ENCODE results near the gene CENPB.

The CENPB gene

GRCh38 chr20:3764659-3765058 lies 21.9 kb downstream of the CENPB start:
- peaks cover 0 to 4% of the 10 kb centered on the region in 2 donors for H3K36me3 ChIP-seq (ENCODE audit: control insufficient read depth in 2 of 2, insufficient read depth in 2 of 2, low read length in 2 of 2)
- H3K9me3 ChIP-seq (ENCODE audit: control insufficient read depth in 2 of 2, low read length in 2 of 2), result no peaks in the 10 kb centered on the region
- peak overlapping the region; percentile 97 for H3K27ac ChIP-seq (ENCODE audit: low read length)
- no peaks in the 10 kb centered on the region for H3K27me3 ChIP-seq (ENCODE audit: control insufficient read depth in 1 of 2, insufficient read depth in 2 of 2, low read length in 2 of 2)
- peak overlapping the region; percentile 28 to 62 for H3K9ac ChIP-seq (ENCODE audit: low read length in 2 of 2)
- peak overlapping the region; percentile 89 to 91 for H3K4me3 ChIP-seq (ENCODE audit: low read length in 2 of 2)
- peaks cover 82% of the 10 kb centered on the region for H3K4me1 ChIP-seq (ENCODE audit: control insufficient read depth, insufficient read depth, low read length)

GRCh38 chr20:3763671-3764601 lies 22.6 kb downstream of the CENPB start:
- peak overlapping the region; percentile 97 for H3K27ac ChIP-seq (ENCODE audit: low read length)
- H3K9me3 ChIP-seq (ENCODE audit: control insufficient read depth in 2 of 2, low read length in 2 of 2), result no peaks in the 10 kb centered on the region
- peak overlapping the region; percentile 89 to 91 for H3K4me3 ChIP-seq (ENCODE audit: low read length in 2 of 2)

DNA sequence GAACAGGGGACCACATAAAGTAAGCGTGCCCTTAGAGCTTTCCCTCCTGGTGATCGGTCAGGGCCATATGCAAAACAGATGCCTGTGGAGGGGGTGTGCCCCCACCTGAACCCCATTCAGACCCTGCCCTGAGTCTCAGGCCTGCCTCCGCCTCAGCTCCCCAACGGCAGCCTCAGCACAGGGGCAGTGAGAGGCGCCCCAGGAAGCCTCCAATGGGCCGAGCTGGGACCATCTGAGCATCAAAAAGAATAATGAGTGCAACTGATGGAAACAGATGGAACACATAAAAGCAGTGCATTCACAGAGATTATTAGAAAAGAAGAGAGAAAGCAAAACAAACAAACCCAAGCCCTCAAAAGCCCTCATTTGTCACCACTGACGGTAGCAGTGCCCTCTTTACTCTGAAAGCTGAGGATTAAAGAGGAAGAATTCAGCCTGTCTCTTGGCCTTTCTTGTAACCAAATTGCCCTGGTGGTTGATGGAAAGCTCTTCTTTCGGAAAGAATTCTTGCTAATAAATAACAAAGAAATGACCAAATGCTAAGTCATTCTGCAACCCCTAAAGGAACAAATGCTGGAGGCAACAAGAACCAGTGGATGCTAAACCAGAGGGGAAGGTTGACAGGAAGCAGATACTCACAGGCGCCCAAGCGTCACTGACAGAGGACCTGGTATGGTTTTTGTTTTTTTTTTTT lies 25.7 kb downstream of the CENPB start:
- Histone ChIP-seq H3K4me1 (ENCODE audit: control insufficient read depth, insufficient read depth, low read length) (peaks cover 64% of the 10 kb centered on the region), H3K9ac (ENCODE audit: low read length in 2 of 2) (peak overlapping the region in 1 of 2 donors; percentile 36), H3K9me3 (ENCODE audit: control insufficient read depth in 2 of 2, low read length in 2 of 2) (no peaks in the 10 kb centered on the region), H3K27me3 (ENCODE audit: control insufficient read depth in 1 of 2, insufficient read depth in 2 of 2, low read length in 2 of 2) (no peaks in the 10 kb centered on the region), H3K27ac (ENCODE audit: low read length) (peak overlapping the region; percentile 89), H3K36me3 (ENCODE audit: control insufficient read depth in 2 of 2, insufficient read depth in 2 of 2, low read length in 2 of 2) (peaks cover 21 to 23% of the 10 kb centered on the region in 2 donors), H3K4me3 (ENCODE audit: low read length in 2 of 2) (peak overlapping the region in 1 of 2 donors; percentile 1)

More at GRCh38 chr20:3763671-3764601, 22.6 kb downstream of the CENPB start:
- Histone ChIP-seq H3K27me3 (ENCODE audit: control insufficient read depth in 1 of 2, insufficient read depth in 2 of 2, low read length in 2 of 2) (no peaks in the 10 kb centered on the region), H3K9ac (ENCODE audit: low read length in 2 of 2) (peak overlapping the region; percentile 28 to 37), H3K4me1 (ENCODE audit: control insufficient read depth, insufficient read depth, low read length) (peaks cover 87% of the 10 kb centered on the region), H3K36me3 (ENCODE audit: control insufficient read depth in 2 of 2, insufficient read depth in 2 of 2, low read length in 2 of 2) (peaks cover 2 to 5% of the 10 kb centered on the region in 2 donors)

DNA sequence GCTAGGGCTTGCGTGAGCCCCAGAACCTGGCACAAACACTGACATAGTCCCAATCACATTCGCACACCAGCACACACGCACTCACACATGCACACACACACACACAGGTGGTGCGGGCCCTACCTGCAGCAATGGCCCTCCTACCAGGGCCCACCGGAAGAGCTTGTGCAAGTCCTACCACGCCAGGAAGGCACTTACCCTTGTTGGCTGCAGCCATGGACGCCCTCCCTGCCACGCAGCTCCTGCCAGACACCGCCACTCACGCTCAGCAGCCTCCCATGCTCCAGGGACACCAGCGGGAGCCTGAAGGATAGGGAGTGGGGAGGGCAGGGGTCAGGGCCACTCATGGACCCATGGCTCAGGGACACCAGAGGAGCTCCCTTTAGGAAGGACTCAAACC lies 26.7 kb downstream of the CENPB start:
- Histone ChIP-seq H3K36me3 (ENCODE audit: control insufficient read depth in 2 of 2, insufficient read depth in 2 of 2, low read length in 2 of 2) (peaks cover 28 to 29% of the 10 kb centered on the region in 2 donors), H3K9me3 (ENCODE audit: control insufficient read depth in 2 of 2, low read length in 2 of 2) (no peaks in the 10 kb centered on the region), H3K27me3 (ENCODE audit: control insufficient read depth in 1 of 2, insufficient read depth in 2 of 2, low read length in 2 of 2) (no peaks in the 10 kb centered on the region), H3K4me1 (ENCODE audit: control insufficient read depth, insufficient read depth, low read length) (peaks cover 54% of the 10 kb centered on the region), H3K9ac (ENCODE audit: low read length in 2 of 2) (peak overlapping the region in 1 of 2 donors; percentile 13), H3K4me3 (ENCODE audit: low read length in 2 of 2) (peak overlapping the region in 1 of 2 donors; percentile 15), H3K27ac (ENCODE audit: low read length) (peak overlapping the region; percentile 89)

GRCh38 chr20:3759316-3759823 lies 27.2 kb downstream of the CENPB start:
- peak overlapping the region in 1 of 2 donors; percentile 15 for H3K4me3 ChIP-seq (ENCODE audit: low read length in 2 of 2)
- H3K9ac ChIP-seq (ENCODE audit: low read length in 2 of 2), result peak overlapping the region in 1 of 2 donors; percentile 51
- peaks cover 30 to 31% of the 10 kb centered on the region in 2 donors for H3K36me3 ChIP-seq (ENCODE audit: control insufficient read depth in 2 of 2, insufficient read depth in 2 of 2, low read length in 2 of 2)
- no peaks in the 10 kb centered on the region for H3K9me3 ChIP-seq (ENCODE audit: control insufficient read depth in 2 of 2, low read length in 2 of 2)
- peak overlapping the region; percentile 89 for H3K27ac ChIP-seq (ENCODE audit: low read length)
- no peaks in the 10 kb centered on the region for H3K27me3 ChIP-seq (ENCODE audit: control insufficient read depth in 1 of 2, insufficient read depth in 2 of 2, low read length in 2 of 2)
- peaks cover 49% of the 10 kb centered on the region for H3K4me1 ChIP-seq (ENCODE audit: control insufficient read depth, insufficient read depth, low read length)

GRCh38 chr20:3758566-3758965 lies 28.0 kb downstream of the CENPB start:
- Histone ChIP-seq H3K27ac (ENCODE audit: low read length) (peak overlapping the region; percentile 89), H3K9ac (ENCODE audit: low read length in 2 of 2) (peak overlapping the region in 1 of 2 donors; percentile 51), H3K9me3 (ENCODE audit: control insufficient read depth in 2 of 2, low read length in 2 of 2) (no peaks in the 10 kb centered on the region), H3K27me3 (ENCODE audit: control insufficient read depth in 1 of 2, insufficient read depth in 2 of 2, low read length in 2 of 2) (no peaks in the 10 kb centered on the region), H3K4me1 (ENCODE audit: control insufficient read depth, insufficient read depth, low read length) (peaks cover 44% of the 10 kb centered on the region), H3K36me3 (ENCODE audit: control insufficient read depth in 2 of 2, insufficient read depth in 2 of 2, low read length in 2 of 2) (peaks cover 31 to 32% of the 10 kb centered on the region in 2 donors), H3K4me3 (ENCODE audit: low read length in 2 of 2) (no peak overlapping the region)

DNA sequence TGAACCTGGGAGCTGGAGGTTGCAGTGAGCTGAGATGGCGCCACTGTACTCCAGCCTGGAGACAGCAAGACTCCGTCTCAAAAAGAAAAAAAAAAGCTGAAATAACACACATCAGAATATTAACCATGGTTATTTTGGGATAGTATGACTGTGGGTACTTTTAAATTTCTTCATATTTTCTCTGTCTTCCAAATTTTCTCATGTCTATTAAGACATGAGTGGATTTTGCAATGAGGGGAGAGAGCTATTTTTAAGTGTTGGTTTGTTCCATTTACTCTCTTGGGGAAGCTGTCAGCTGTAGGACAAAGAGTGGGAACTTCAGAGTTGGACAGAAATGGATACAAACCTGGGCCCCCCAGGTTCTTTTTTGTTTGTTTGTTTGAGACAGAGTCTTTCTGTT lies 29.3 kb downstream of the CENPB start:
- H3K9ac ChIP-seq (ENCODE audit: low read length in 2 of 2), result no peak overlapping the region

GRCh38 chr20:3755814-3756480 lies 30.6 kb downstream of the CENPB start:
- Histone ChIP-seq H3K27me3 (ENCODE audit: control insufficient read depth in 1 of 2, insufficient read depth in 2 of 2, low read length in 2 of 2) (no peaks in the 10 kb centered on the region), H3K36me3 (ENCODE audit: control insufficient read depth in 2 of 2, insufficient read depth in 2 of 2, low read length in 2 of 2) (peaks cover 35 to 36% of the 10 kb centered on the region in 2 donors), H3K9me3 (ENCODE audit: control insufficient read depth in 2 of 2, low read length in 2 of 2) (no peaks in the 10 kb centered on the region), H3K4me3 (ENCODE audit: low read length in 2 of 2) (no peak overlapping the region), H3K9ac (ENCODE audit: low read length in 2 of 2) (no peak overlapping the region), H3K27ac (ENCODE audit: low read length) (no peak overlapping the region), H3K4me1 (ENCODE audit: control insufficient read depth, insufficient read depth, low read length) (peaks cover 38% of the 10 kb centered on the region)

More for the DNA sequence above, 29.3 kb downstream of the CENPB start:
- Histone ChIP-seq H3K27ac (ENCODE audit: low read length) (no peak overlapping the region), H3K36me3 (ENCODE audit: control insufficient read depth in 2 of 2, insufficient read depth in 2 of 2, low read length in 2 of 2) (peaks cover 32 to 33% of the 10 kb centered on the region in 2 donors), H3K27me3 (ENCODE audit: control insufficient read depth in 1 of 2, insufficient read depth in 2 of 2, low read length in 2 of 2) (no peaks in the 10 kb centered on the region), H3K9me3 (ENCODE audit: control insufficient read depth in 2 of 2, low read length in 2 of 2) (no peaks in the 10 kb centered on the region), H3K4me1 (ENCODE audit: control insufficient read depth, insufficient read depth, low read length) (peaks cover 50% of the 10 kb centered on the region), H3K4me3 (ENCODE audit: low read length in 2 of 2) (no peak overlapping the region)

- H3K4me3 ChIP-seq (ENCODE audit: low read length in 2 of 2), result no peak overlapping the region
- H3K27ac ChIP-seq (ENCODE audit: low read length), result no peak overlapping the region
- H3K9ac ChIP-seq (ENCODE audit: low read length in 2 of 2), result no peak overlapping the region
- no peaks in the 10 kb centered on the region for H3K27me3 ChIP-seq (ENCODE audit: control insufficient read depth in 1 of 2, insufficient read depth in 2 of 2, low read length in 2 of 2)
- H3K4me1 ChIP-seq (ENCODE audit: control insufficient read depth, insufficient read depth, low read length), result peaks cover 31% of the 10 kb centered on the region
- H3K36me3 ChIP-seq (ENCODE audit: control insufficient read depth in 2 of 2, insufficient read depth in 2 of 2, low read length in 2 of 2), result peaks cover 38 to 41% of the 10 kb centered on the region in 2 donors
- no peaks in the 10 kb centered on the region for H3K9me3 ChIP-seq (ENCODE audit: control insufficient read depth in 2 of 2, low read length in 2 of 2)
Measured at GRCh38 chr20:3755269-3755668, 31.3 kb downstream of the CENPB start.

DNA sequence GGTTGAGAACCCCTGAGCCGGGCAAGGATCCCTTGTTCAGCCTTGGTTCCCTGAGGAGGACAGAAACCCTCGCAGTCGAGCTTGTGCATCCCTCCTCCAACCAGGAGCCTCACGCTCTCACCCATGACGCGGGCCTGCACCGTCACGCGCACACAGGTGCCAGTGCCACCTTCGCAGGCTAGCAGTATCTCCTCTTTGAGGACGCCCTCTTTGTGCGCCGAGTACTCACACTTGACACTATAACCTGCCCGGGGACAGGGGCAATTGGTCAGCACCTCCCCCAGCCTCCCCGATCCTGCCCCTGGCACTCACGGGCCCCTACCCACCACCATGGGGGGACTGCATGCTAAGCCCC lies 32.3 kb downstream of the CENPB start:
- Histone ChIP-seq H3K4me1 (ENCODE audit: control insufficient read depth, insufficient read depth, low read length) (peaks cover 21% of the 10 kb centered on the region), H3K4me3 (ENCODE audit: low read length in 2 of 2) (no peak overlapping the region), H3K9me3 (ENCODE audit: control insufficient read depth in 2 of 2, low read length in 2 of 2) (no peaks in the 10 kb centered on the region), H3K27ac (ENCODE audit: low read length) (peak overlapping the region; percentile 31), H3K27me3 (ENCODE audit: control insufficient read depth in 1 of 2, insufficient read depth in 2 of 2, low read length in 2 of 2) (no peaks in the 10 kb centered on the region), H3K36me3 (ENCODE audit: control insufficient read depth in 2 of 2, insufficient read depth in 2 of 2, low read length in 2 of 2) (peaks cover 33 to 40% of the 10 kb centered on the region in 2 donors), H3K9ac (ENCODE audit: low read length in 2 of 2) (no peak overlapping the region)

All from stomach smooth muscle (tissue), 2 donors.